SK-N-SH (cell line): ENCODE measurements around the gene BMP6. TPM values are rescaled to one million over a fixed set of nuclear protein-coding genes. Genes with fewer than 3 reads are reported as not detected.

Source experiments
- CTCF ChIA-PET: fragments of 300-600, 350-600 bp; formaldehyde crosslinking; extraction: SDS; loops from one replicate; lab custom pipeline; 2021; lab: Yijun Ruan, JAX
- POLR2A ChIA-PET: fragments of 350-600 bp; sonication (Branson Sonifier 250); formaldehyde crosslinking; extraction: SDS; loops from one replicate; lab custom pipeline; 2020; ENCODE audit warnings: antibody characterized with exemption, inconsistent platforms; lab: Yijun Ruan, JAX
- DNase-seq: peaks from one replicate; pipeline ENCODE4 v3.0.0; 2012
- H2AFZ ChIP-seq: fragments of 200-600 bp; sonication (generic); 2 replicates; pipeline ENCODE4 v1.8.1; 2016; ENCODE audit warnings: antibody characterized with exemption, mild to moderate bottlenecking, low read depth
- H3F3A ChIP-seq: fragments of 200-600 bp; sonication (generic); replicated peaks from 2 replicates; pipeline ENCODE3; 2016; ENCODE audit warnings: antibody characterized with exemption, mild to moderate bottlenecking; ENCODE audit not compliant: insufficient read depth
- H3K27ac ChIP-seq, 2 experiments: fragments of 200-500 bp in 1 of 2; fragments of 200-600 bp in 1 of 2; sonication (Bioruptor generic) in 1 of 2; sonication (generic), shearing (Covaris generic) in 1 of 2; 2 replicates each; pipeline versions ENCODE4 v1.5.1 to v1.6.1; 2014 to 2016; ENCODE audit warnings: low read depth in 2 of 2, inconsistent platforms in 1 of 2, low read length in 1 of 2, mild to moderate bottlenecking in 1 of 2, mixed read lengths in 1 of 2
- H3K27me3 ChIP-seq: fragments of 200-600 bp; sonication (generic), shearing (Covaris generic); 2 replicates; pipeline ENCODE4 v1.6.1; 2016; ENCODE audit warnings: mixed run types; ENCODE audit not compliant: insufficient read depth
- H3K36me3 ChIP-seq, 2 experiments: fragments of 200-500 bp in 1 of 2; fragments of 200-600 bp in 1 of 2; sonication (Bioruptor generic) in 1 of 2; sonication (generic) in 1 of 2; replicated peaks in 1 of 2; 2 replicates each; pipeline versions ENCODE3 to v1.5.1; 2014 to 2016; ENCODE audit warnings: low read length in 1 of 2, mild to moderate bottlenecking in 1 of 2; ENCODE audit not compliant: insufficient read depth in 2 of 2, control insufficient read depth in 1 of 2
- H3K4me1 ChIP-seq, 2 experiments: fragments of 200-500 bp in 1 of 2; fragments of 200-600 bp in 1 of 2; sonication (Bioruptor generic) in 1 of 2; sonication (generic), shearing (Covaris generic) in 1 of 2; 2 replicates each; pipeline versions ENCODE4 v1.5.1 to v1.6.1; 2014 to 2016; ENCODE audit warnings: low read depth in 1 of 2, low read length in 1 of 2, mixed run types in 1 of 2; ENCODE audit not compliant: insufficient read depth in 2 of 2, control insufficient read depth in 1 of 2
- H3K4me2 ChIP-seq: fragments of 200-600 bp; sonication (generic), shearing (Covaris generic); 2 replicates; pipeline ENCODE4 v1.6.1; 2017; ENCODE audit warnings: mixed run types
- H3K4me3 ChIP-seq, 2 experiments: fragments of 200-500 bp in 1 of 2; fragments of 200-600 bp in 1 of 2; sonication (Bioruptor generic) in 1 of 2; sonication (generic), shearing (Covaris generic) in 1 of 2; 2 replicates each; pipeline versions ENCODE4 v1.5.1 to v1.8.1; 2014 to 2016; ENCODE audit warnings: low read depth in 2 of 2, inconsistent platforms in 1 of 2, low read length in 1 of 2, mild to moderate bottlenecking in 1 of 2, mixed read lengths in 1 of 2, moderate library complexity in 1 of 2
- H3K79me2 ChIP-seq: fragments of 200-600 bp; sonication (generic); 2 replicates; pipeline ENCODE4 v1.8.1; 2017; ENCODE audit warnings: mild to moderate bottlenecking; ENCODE audit not compliant: insufficient read depth
- H3K9ac ChIP-seq: fragments of 200-600 bp; sonication (generic); 2 replicates; pipeline ENCODE4 v1.6.1; 2017; ENCODE audit warnings: mixed run types
- H3K9me2 ChIP-seq: fragments of 200-600 bp; sonication (generic); 2 replicates; pipeline ENCODE4 v1.6.1; 2017; ENCODE audit warnings: mixed run types
- H3K9me3 ChIP-seq: fragments of 200-600 bp; sonication (generic); 2 replicates; pipeline ENCODE4 v1.6.1; 2017; ENCODE audit warnings: mixed run types, mild to moderate bottlenecking, moderate library complexity
- H4K20me1 ChIP-seq: fragments of 200-600 bp; sonication (generic); 2 replicates; pipeline ENCODE4 v1.6.1; 2017; ENCODE audit warnings: mild to moderate bottlenecking, mixed run types; ENCODE audit not compliant: insufficient read depth
- CTCF ChIP-seq: fragments of 200-600 bp; sonication (generic); IDR thresholded peaks from 2 replicates; pipeline ENCODE4 v1.6.1; 2017; ENCODE audit warnings: antibody characterized with exemption, mild to moderate bottlenecking, moderate library complexity
- EP300 ChIP-seq, 2 experiments: IDR thresholded peaks; 2 replicates each; pipeline versions ENCODE4 v1.4.0 to v1.6.1; 2012; ENCODE audit warnings: borderline replicate concordance in 1 of 2, low read depth in 1 of 2, low read length in 1 of 2
- GABPA ChIP-seq: IDR thresholded peaks from 2 replicates; pipeline ENCODE4 v1.4.0; 2012; ENCODE audit warnings: low read depth, mild to moderate bottlenecking
- GATA2 ChIP-seq: sonication (generic); formaldehyde crosslinking; IDR thresholded peaks from 2 replicates; pipeline ENCODE4 v1.5.0; 2020; ENCODE audit warnings: mild to moderate bottlenecking, missing genetic modification reagents
- JUND ChIP-seq: IDR thresholded peaks from 2 replicates; pipeline ENCODE4 v1.4.0; 2012
- MEF2A ChIP-seq: IDR thresholded peaks from 2 replicates; pipeline ENCODE4 v1.4.0; 2012; ENCODE audit warnings: low read depth, borderline replicate concordance
- MXI1 ChIP-seq: IDR thresholded peaks from 2 replicates; pipeline ENCODE4 v1.6.1; 2012; ENCODE audit warnings: mild to moderate bottlenecking, low read depth, low read length, improper control_type of control experiment
- NFIC ChIP-seq: IDR thresholded peaks from 2 replicates; pipeline ENCODE4 v1.4.0; 2012; ENCODE audit warnings: borderline replicate concordance
- REST ChIP-seq: IDR thresholded peaks from 2 replicates; pipeline ENCODE4 v1.6.1; 2012; ENCODE audit warnings: mild to moderate bottlenecking, low read depth, low read length, moderate library complexity
- SIN3A ChIP-seq: IDR thresholded peaks from 2 replicates; pipeline ENCODE4 v1.6.1; 2012; ENCODE audit warnings: low read depth, mild to moderate bottlenecking, low read length, moderate library complexity, borderline replicate concordance
- TCF12 ChIP-seq: IDR thresholded peaks from 2 replicates; pipeline ENCODE4 v1.4.0; 2012
- TEAD4 ChIP-seq: IDR thresholded peaks from 2 replicates; pipeline ENCODE4 v1.4.0; 2012; ENCODE audit warnings: mild to moderate bottlenecking, borderline replicate concordance; ENCODE audit not compliant: insufficient read depth
- USF1 ChIP-seq: IDR thresholded peaks from 2 replicates; pipeline ENCODE4 v1.4.0; 2012; ENCODE audit warnings: low read depth, borderline replicate concordance
- YY1 ChIP-seq: IDR thresholded peaks from 2 replicates; pipeline ENCODE4 v1.4.0; 2012; ENCODE audit warnings: low read depth, mild to moderate bottlenecking
- WGBS: methylation state at CpG from one replicate; pipeline ENCODE4 v1.1.6; 2017; ENCODE audit warnings: low lambda C conversion rate; 5-methylcytosine and 5-hydroxymethylcytosine counted together
- polyA plus RNA-seq, 3 experiments: library from polyadenylated mRNA; depleted of rRNA; stranded (reverse); fragments of >200 nt; gene quantifications; 2 replicates each; pipeline ENCODE4 v1.2.3, GENCODE V29; 2012

Gene BMP6
- polyA plus RNA-seq, 1 of the 3 experiments (the other 2 are of a cell fraction) = not detected

- Histone ChIP-seq H4K20me1 (no peaks in the 10 kb centered on the region), H3K4me2 (no peak overlapping the region), H3K4me3 (no peak overlapping the region), H3K27me3 (peaks cover 31% of the 10 kb centered on the region; the same call in 1 of the 2 replicates), H3K9ac (no peak overlapping the region), H3K9me2 (no peaks in the 10 kb centered on the region), H3F3A (no peaks in the 10 kb centered on the region), H2AFZ (no peak overlapping the region), H3K27ac (no peak overlapping the region), H3K36me3 (no peaks in the 10 kb centered on the region), H3K4me1 (no peaks in the 10 kb centered on the region), H3K79me2 (no peaks in the 10 kb centered on the region), H3K9me3 (no peaks in the 10 kb centered on the region)
- WGBS = 13% methylated on average over 9 of the region's 9 CpGs
- ChIA-PET CTCF (no interaction called here), POLR2A (no interaction called here)
- no peak for DNase-seq
- no peak for TF ChIP-seq REST
- no peak for TF ChIP-seq EP300 (IDR thresholded peaks at IDR 0.05; ENCODE audit: borderline replicate concordance in 1 of 2, low read depth in 1 of 2, low read length in 1 of 2)
- no peak for TF ChIP-seq MEF2A
- TF ChIP-seq NFIC = no peak
- no peak for TF ChIP-seq MXI1
- TF ChIP-seq SIN3A = no peak
- no peak for TF ChIP-seq TEAD4
- no peak for TF ChIP-seq USF1
- TF ChIP-seq JUND = no peak
- TF ChIP-seq GABPA = no peak
These were observed 85.5 kb downstream of the BMP6 start for GRCh38 chr6:7811441-7811840.

- Histone ChIP-seq H3K4me1 (no peaks in the 10 kb centered on the region), H3K36me3 (no peaks in the 10 kb centered on the region), H4K20me1 (no peaks in the 10 kb centered on the region), H3K79me2 (no peaks in the 10 kb centered on the region), H3K27me3 (peaks cover 27% of the 10 kb centered on the region; the same call in 1 of the 2 replicates), H3K9ac (no peak overlapping the region), H3K9me3 (no peaks in the 10 kb centered on the region), H3K27ac (no peak overlapping the region), H3K9me2 (no peaks in the 10 kb centered on the region), H3F3A (no peaks in the 10 kb centered on the region), H3K4me2 (no peak overlapping the region), H2AFZ (no peak overlapping the region), H3K4me3 (no peak overlapping the region)
- POLR2A ChIA-PET = no interaction called here
- CTCF ChIA-PET = no interaction called here
- WGBS = 20% methylated on average over 2 of the region's 2 CpGs
- no peak for DNase-seq
- TF ChIP-seq TCF12 = no peak
- no peak for TF ChIP-seq CTCF
- no peak for TF ChIP-seq YY1
- no peak for TF ChIP-seq GATA2
These were observed 86.7 kb downstream of the BMP6 start for GRCh38 chr6:7812623-7813022.
